Stimulated activated CD4-positive, alpha-beta T cell treated with anti-CD3 and anti-CD28 coated beads, Interleukin-12 subunit alpha, Interleukin-12 subunit beta, amount 100 ng/mL, for 24 hours (primary cell): ENCODE data around the gene ZNF469.

Experiments used
- DNase-seq, 2 experiments: peaks; one replicate each; pipeline ENCODE4 v3.0.0-alpha.2; 2020; ENCODE audit warnings: low read depth in 2 of 2

ZNF469 gene, protein sequence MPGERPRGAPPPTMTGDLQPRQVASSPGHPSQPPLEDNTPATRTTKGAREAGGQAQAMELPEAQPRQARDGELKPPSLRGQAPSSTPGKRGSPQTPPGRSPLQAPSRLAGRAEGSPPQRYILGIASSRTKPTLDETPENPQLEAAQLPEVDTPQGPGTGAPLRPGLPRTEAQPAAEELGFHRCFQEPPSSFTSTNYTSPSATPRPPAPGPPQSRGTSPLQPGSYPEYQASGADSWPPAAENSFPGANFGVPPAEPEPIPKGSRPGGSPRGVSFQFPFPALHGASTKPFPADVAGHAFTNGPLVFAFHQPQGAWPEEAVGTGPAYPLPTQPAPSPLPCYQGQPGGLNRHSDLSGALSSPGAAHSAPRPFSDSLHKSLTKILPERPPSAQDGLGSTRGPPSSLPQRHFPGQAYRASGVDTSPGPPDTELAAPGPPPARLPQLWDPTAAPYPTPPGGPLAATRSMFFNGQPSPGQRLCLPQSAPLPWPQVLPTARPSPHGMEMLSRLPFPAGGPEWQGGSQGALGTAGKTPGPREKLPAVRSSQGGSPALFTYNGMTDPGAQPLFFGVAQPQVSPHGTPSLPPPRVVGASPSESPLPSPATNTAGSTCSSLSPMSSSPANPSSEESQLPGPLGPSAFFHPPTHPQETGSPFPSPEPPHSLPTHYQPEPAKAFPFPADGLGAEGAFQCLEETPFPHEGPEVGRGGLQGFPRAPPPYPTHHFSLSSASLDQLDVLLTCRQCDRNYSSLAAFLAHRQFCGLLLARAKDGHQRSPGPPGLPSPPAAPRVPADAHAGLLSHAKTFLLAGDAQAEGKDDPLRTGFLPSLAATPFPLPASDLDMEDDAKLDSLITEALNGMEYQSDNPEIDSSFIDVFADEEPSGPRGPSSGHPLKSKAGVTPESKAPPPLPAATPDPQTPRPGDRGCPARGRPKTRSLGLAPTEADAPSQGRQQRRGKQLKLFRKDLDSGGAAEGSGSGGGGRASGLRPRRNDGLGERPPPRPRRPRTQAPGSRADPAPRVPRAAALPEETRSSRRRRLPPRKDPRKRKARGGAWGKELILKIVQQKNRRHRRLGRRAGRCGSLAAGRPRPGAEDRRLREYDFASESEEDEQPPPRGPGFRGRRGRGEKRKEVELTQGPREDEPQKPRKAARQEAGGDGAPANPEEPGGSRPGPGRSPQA (N-terminal part only)

DNA sequence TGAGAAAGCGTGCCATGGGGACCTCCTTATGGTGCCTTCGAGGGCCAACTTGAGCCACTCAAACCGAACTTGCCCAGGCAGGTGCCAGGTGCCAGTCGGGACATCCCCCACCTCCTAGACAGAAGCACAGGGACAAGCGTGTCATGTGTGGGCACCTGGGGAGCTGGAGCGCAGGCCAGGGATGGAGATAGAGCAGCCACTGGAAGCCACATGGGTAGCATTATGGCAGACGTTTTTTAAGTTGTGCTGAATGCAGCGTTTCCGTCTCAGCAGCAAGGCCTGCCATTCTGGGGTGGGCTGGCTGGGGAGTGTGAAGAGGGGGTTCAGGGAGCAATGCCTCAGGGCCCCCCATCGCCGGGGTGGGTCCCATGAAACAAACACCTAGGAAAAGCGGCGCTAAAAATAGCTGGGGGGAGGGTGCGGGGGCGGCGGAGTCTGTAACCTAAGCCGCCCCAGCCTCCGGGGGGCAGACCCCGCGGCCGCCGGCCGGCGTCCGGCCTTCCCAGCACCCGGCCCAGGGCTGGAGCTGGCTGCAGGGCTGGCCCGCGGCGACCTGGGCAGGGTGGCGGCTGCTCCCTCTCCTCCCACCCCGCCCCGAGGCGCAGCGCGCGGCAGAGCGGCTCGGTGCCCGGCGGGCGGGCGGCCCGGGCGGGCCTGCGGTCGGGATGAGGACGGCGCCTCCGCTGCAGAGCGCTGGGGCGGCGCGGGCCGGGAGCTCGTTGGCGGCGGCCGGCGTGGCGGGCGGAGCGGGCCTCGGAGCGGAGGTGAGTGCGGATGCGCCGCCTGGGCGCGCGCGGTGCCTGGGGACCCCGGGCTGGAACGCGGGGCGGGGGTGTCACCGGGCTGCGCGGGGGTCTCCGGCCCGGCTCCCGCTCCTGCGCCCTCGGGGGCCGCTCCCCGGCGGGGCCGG lies at the start of gene ZNF469:
TSS of gene ZNF469 (plus strand) at position 469 of the 910 bp plus-strand sequence. CDS start 44,512 bp downstream, outside the sequence.
- no peak for DNase-seq

DNA sequence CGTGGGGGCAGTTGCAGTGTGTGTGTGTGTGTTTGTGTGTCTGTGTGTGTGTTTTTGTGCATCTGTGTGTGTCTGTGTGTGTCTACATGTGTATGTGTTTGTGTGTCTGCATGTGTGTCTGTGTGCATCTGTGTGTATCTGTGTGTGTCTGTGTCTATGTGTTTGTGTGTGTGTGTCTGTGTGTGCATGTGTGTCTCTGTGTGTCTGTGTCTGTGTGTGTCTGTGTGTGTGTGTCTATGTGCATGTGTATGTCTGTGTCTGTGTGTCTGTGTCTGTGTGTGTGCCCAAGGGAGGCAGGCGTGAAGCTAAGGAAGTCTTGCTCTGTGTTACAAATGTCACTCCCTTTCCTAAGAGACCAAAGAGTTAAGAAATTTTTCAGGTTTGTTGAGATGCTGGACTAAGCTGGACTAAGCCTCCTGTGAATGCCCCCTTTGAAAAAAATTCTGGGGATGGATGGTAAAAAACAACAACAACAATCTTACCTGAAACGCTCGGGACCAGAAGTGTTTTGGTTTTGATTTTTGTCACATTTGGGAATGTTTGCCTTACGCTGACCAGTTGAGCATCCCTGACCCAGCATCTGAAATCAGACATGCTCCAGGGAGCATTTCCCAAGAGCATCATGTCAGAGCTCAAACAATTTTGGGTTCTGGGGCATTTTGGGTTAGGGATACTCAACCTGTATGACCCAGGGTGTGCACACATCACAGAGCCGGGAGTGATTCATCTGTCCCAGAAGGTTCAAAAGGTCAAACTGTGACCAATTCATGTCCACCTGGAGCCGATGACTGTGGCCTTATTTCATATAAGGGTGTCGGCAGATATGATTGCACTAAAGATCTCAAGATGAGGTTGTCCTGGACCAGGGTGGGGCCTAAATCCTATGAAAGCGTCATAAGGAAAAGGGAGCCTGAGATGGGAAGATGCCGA lies 48.6 kb upstream of the ZNF469 start:
- no peak for DNase-seq

DNA sequence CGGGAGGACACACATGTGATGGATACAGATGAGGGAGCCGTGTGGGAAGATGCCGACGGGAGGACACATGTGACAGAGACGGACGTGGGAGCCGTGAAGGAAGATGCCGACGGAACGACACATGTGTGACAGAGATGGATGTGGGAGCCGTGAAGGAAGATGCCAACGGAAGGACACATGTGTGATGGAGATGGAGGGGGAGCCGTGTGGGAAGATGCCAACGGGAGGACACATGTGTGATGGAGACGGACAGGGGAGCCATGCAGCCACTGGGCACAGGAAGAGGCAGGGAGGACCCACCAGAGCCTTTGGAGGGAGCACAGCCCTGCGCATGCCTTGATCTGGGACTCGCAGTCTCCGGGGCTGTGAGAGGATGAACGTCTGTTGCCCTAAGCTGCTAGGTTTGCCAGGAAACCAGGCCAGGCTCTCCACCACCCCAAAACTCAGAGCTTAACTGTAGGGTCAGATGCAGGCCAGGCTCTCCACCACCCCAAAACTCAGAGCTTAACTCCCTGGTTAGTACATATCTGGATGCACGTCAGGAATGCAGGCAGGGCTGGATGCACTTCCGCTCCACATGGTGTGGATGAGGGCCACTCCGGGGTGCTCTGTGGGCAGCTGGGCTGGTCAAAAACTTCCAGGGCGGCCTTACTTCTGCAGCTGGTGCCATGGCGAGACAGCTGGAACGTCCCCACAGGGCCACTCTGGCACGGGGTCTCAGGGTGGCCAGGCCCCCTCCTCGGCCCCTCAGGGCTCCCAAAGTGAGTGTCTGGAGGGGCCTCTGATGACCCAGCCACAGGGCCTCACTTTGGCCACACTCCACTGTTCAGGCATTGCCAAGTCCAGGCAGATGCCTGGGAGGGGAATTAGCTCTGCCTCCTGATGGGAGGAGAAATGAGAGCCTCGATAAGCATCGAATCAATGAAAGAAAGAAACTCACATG lies 47.7 kb upstream of the ZNF469 start:
- no peak for DNase-seq

DNA sequence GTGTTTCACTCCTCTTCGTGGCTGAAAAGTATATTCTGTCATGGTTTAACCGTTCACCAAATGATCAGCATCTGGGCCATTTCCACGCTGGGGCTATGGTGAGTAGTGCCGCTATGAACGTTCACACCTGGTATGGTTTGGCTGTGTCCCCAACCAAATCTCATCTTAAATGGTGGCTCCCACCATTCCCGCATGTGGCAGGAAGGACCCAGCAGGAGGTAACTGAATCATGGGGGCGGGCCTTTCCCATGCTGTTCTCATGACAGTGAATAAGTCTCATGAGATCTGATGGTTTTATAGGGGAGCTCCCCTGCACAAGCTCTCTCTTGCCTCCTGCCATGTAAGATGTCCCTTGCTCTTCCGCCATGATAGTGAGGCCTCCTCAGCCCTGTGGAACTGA lies 45.7 kb upstream of the ZNF469 start:
- DNase-seq = no peak

DNA sequence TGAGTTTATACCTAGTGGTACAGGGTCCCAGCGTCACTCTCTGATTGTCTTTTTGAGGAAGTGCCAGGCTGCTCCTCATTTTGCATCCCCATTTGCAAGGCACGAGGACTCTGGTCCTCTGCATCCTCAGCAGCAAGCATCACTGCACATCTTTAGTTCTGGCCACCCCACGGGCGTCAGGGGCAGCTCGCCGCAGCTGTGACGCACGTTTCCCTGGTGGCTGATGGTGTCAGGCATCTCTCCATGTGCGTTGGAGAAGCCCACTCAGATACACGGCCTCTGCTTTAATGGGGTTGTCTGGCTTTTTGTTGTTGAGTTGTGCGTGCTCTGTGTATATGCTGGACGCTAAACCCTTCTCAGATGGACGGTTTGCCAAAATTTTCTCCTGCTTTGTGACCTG lies 45.2 kb upstream of the ZNF469 start:
- DNase-seq = no peak

DNA sequence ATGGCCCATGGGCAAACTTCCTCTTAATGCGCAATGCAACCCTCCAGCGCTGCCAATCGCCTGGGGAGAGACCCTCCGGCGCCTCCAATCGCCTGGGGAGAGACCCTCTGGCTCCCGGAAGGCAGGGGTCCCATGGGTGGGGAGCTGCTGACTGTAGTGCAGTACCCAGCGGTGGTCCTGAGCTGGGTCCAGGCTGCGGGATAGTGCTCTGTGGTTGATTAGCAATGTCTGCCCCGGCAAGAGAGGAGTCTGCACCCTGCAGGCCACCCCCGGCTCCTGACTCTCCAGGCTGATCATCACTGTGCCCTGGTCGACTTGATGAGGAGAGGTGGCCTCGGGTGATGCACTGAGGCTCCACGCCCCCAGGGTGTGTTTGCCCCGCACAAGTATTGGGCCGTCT lies 44.6 kb upstream of the ZNF469 start:
- DNase-seq = no peak

DNA sequence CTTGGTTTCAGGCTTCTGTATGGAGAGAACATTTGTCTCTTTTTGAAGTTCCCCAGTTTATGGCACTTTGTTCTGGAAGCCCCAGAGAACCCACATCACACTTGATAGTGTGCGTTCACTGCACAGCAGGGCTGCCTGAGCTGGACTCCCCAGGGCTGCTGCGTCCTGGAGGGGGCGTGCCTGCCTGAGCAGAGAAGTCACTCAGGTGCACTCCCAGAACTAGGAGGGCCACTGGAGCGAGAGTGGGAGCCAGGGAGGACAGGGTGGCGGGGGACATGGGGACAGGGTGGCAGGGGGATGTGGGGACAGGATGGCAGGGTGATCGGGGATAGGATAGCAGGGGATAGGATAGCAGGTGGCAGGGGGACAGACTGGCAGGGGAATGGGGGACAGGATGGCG lies 43.9 kb upstream of the ZNF469 start:
- DNase-seq = no peak

DNA sequence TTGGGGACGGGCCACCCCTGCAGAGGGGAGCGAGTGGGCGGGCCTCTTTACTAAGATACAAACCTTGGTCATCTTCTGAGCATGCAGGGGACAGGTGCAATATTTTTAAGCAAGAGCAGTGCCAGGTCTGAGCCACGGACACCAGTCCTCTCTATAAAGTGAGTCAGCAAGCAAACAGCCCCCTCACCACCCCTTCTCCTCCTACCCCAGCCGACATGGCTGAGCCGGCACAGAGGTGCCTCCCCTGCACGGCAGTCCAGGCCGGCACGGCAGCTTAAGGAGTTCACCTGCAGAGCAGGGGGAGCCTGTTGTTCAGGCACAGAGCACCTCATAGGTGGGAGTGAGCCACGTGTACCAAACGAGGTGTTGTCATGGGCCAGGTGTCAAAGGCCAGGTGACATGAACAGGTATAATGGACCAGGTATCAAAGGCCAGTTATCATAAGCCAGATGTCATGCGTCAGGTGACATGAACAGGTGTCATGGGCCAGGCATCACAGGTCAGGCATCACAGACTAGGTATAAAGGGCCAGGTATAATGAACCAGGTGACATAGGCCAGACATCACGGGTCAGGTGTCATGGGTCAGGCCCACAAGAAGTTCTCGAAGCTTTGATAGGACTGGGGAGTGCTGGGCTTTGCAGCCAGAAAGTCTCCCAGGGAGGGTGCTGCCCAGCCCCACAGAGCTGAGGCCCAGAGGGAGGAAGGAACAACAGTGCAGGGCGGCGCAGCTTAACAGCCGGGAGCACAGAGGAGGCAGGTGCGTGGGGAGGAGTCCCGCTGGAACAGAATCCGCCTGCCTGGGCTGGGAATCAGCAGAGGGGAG lies 42.6 kb upstream of the ZNF469 start:
- no peak for DNase-seq

DNA sequence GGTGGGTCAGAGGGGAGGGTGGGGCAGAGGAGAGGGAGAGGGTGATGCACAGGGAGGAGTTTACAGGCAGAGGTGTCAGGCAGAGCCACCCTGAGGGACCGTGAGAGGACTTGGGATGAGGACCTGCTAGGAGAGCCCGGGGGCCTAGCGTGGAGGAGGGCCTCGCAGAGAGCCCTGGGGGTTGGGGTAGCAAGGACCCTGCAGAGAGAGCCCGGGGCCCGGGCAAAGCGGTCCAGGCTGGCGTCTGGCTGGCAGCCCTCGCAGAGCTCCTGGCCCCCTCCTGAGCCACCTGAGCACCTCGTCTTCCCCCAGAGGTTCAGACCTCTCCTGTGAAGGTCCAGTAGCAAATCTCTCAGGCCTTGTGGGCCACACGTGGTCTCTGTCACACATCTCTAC lies 42.0 kb upstream of the ZNF469 start:
- no peak for DNase-seq

DNA sequence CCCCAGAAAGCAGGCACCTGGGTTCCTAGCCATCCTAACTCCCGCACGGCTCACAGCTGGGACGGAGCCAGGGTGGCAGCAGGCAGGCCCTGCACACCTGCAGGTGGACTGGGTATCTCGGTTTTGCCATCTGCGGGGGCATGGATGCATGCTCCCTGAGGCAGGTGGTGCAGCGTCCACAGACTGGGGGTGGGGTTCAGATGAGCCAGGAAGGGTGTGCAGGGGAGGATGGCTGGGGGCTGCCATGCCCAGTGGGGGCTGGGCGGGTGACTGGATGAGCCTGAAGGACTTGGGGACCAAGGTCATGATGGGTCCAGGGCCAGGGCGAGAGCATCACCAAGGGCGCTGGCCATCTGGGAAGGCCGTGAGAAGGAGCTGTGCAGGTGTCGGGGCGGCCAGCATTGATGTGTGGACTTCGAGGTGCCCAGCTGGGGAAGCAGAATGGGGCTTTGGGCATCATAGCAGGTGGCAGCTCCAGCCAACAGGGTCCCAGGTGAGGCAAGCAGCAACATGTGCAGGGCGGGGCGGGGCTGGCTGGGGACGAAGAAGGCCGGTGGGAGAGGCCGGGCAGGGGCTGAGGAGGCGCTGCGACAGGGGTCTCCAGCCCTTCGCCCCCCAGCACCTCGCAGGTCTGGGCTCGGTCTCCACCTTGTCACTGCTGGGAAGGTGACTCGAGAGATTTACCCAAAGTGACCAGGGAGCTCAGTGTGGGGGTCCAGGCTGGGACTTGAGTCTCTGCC lies 41.0 kb upstream of the ZNF469 start:
- DNase-seq = no peak

DNA sequence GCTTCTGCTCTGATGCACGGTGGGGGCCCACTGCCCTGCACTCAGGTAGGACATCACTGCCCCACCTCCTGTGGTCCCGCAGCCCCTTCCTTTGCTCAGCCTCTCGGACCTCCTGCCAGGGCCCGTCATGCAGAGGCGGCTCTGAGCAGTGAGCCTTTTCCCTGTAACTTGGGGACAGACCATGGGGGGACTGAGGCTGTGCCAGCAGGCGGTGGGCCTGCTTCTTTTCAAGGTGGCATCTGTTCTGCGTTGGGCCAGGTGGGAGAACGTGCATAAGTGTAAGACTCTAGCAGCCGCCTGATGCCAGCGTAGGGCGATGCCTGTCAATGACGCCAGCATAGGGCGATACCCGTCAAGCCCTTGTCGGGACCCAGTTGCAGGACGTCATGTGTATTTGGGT lies 40.3 kb upstream of the ZNF469 start:
- DNase-seq = no peak

DNA sequence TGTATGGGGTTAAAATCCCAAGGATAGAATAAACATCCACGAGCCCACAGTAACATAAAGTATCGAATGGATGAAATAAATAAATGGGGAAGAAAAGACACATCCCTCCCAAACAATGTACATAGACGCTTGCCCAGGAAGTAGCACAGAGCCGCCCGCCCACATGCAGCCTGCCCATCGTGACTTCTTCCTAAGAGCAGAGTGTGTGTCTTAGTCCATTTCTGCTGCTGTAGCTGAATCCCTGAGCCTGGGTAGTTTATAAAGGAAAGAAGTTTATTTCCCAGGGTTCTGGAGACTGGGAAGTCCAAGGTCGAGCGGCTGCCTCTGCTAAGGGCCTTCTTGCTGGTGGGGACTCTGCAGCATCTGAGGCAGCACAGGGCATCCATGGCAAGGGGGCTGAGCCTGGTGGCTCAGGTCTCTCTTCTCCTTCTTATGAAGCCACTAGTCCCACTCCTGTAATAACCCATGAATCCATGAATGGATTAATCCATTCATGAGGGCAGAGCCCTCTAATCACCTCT lies 39.4 kb upstream of the ZNF469 start:
- DNase-seq = no peak

DNA sequence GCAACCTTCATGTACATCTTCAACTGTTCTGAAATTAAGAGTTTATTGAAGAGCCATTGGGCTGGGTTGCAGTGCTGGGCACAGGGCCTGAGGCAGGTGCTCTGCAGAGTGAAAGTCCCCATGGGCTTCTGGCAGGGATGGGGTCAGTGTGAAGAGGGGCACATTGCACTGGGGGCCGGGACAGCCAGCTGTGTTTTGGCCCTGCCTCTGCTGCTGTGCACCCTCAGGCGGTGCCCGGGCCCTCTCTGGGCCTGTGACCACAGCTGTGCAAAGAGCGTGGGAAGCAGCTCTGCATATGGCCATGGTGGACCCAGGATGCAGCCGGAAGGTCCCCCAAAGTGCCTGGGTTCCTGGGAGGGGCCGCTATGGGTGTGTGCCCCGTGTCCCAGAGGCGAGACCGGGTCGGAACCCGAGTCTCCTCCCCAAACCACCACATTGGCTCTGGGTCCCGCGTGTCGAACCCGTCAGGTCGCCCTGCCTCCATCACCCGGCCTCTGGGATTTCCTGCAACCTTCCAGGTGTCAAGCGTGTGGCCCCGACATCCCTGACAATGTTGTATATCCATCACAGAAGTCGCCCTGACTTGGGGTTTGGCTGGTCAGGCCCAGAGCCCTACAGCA lies 38.2 kb upstream of the ZNF469 start:
- DNase-seq = no peak

DNA sequence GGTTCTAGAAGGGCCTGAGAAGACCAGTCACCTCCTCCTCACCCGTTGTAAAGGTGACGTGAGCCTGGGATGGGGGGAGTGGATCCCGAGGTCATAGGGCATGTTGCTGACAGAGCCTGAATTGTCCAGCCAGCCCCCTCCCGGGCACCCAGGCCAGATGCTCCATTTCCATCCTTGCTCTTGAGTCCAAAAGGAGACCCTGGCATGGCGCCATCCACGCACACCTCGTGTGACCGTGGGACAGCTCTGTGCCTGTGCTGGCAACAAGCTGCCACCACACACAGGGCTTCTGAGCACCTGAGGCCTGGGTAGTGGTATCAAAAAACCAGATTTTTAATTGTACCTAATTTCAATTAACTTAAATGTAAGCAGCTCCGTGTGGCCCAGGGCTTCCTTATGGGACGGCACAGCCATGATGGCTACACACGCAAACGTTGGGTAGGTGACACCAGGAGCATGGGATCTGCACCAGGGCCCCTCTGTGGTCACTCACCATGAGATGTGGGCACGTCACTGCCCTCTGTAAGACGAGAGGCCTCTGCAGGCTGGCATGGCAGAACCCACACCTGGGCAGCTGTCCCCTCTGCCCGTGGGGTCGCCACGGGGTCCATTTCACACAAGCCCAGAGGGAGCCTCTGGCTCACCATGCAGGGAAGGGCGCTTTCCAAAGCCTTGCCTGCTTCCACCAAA lies 37.6 kb upstream of the ZNF469 start:
- no peak for DNase-seq

DNA sequence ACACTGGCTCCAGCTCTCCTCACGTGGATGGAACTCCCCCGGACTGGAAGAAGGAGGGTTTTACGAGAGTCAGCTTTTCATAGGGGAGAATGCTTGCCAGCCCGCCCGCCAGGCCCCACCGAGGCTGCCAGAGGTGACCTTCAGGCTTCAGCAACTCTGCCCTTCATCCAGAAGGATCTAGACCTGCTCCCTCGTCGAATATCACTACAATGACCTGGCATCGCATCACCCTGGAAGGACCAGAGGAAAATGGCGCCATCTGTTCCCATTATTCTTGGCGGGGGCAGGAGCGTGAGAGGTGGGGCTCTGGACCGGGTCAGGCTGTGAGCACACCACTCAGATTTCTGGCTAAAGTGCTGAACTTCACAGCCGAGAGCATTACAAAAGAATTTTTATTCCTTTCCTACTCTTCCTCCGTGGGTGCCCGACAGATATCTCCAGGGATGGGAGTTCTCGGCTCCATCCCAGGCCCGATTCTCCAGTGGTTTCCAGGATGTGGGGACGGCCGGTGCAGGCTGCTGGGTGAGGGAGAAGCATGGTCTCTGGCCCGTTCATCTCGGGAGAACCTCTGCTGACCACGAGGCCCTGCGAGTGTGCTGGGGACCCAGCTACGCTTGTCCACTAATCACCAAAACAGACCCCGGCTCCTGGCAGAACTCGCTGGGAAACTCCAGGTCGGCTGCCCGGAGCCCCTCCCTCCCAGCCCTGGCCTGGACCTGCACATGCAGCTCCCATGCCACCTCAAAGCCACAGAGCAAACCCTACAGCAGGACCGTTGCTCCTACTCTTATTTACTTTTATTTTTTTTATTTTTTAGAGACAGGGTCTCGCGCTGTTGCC lies 36.8 kb upstream of the ZNF469 start:
- no peak for DNase-seq
